Cardiac fibroblast (primary cell): ENCODE data around the gene DAGLA.

ENCODE experiments used
- DNase-seq, 2 donors: peaks; one replicate each; pipeline versions ENCODE4 v3.0.0 to v3.0.0-alpha.2; 2010; ENCODE audit warnings: low read depth in 2 of 2
- H3K4me3 ChIP-seq, 2 donors: replicated peaks in 1 of 2; 1 replicate in 1 of 2; 2 replicates in 1 of 2; pipeline ENCODE4 v1.5.1; 2011; ENCODE audit warnings: low read depth in 2 of 2, low read length in 2 of 2, mild to moderate bottlenecking in 2 of 2, moderate library complexity in 1 of 2
- TF ChIP-seq, protein P1 (sequence below): IDR thresholded peaks from one replicate; pipeline ENCODE4 v1.5.1; 2011; ENCODE audit warnings: low read depth, mild to moderate bottlenecking, low read length, inconsistent platforms

Gene DAGLA

GRCh38 chr11:61795876-61796526 lies 115.8 kb downstream of the DAGLA start:
- DNase-seq, result no peak
- TF ChIP-seq, protein P1, sequence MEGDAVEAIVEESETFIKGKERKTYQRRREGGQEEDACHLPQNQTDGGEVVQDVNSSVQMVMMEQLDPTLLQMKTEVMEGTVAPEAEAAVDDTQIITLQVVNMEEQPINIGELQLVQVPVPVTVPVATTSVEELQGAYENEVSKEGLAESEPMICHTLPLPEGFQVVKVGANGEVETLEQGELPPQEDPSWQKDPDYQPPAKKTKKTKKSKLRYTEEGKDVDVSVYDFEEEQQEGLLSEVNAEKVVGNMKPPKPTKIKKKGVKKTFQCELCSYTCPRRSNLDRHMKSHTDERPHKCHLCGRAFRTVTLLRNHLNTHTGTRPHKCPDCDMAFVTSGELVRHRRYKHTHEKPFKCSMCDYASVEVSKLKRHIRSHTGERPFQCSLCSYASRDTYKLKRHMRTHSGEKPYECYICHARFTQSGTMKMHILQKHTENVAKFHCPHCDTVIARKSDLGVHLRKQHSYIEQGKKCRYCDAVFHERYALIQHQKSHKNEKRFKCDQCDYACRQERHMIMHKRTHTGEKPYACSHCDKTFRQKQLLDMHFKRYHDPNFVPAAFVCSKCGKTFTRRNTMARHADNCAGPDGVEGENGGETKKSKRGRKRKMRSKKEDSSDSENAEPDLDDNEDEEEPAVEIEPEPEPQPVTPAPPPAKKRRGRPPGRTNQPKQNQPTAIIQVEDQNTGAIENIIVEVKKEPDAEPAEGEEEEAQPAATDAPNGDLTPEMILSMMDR, result no peak
- H3K4me3 ChIP-seq, result no peak overlapping the region
